ENCODE data around the gene GAPDH. TPM values are rescaled to one million over a fixed set of nuclear protein-coding genes. Genes with fewer than 3 reads are reported as not detected.

The GAPDH gene
- polyA plus RNA-seq, 3 donors, result 2,879 to 3,427 (median 3,223) TPM

GRCh38 chr12:6522193-6522592 is 12.1 kb upstream of the GAPDH start:
- no peak overlapping the region for H3K4me3 Mint-ChIP-seq
- no CpG with 5 or more reads among the region's 10 CpGs for WGBS (ENCODE audit: insufficient coverage)
- H2AFZ ChIP-seq (ENCODE audit: insufficient read depth, low read depth, low read length, poor library complexity, severe bottlenecking), result no peak overlapping the region
- intact Hi-C loops (cut with micrococcal nuclease), result no loop called here
- H3K27ac ChIP-seq (ENCODE audit: low read depth in 1 of 2, low read length in 2 of 2), result no peak overlapping the region
- H3K9me3 ChIP-seq (replicated peaks in 1 of 2; ENCODE audit: control insufficient read depth in 1 of 2, insufficient read depth in 1 of 2, low read length in 2 of 2), result no peaks in the 10 kb centered on the region
- TF ChIP-seq CTCF (IDR thresholded peaks at IDR 0.05), result no peak
- peaks cover 81 to 93% of the 10 kb centered on the region in 2 donors for H3K36me3 Mint-ChIP-seq
- no peak for DNase-seq
- no peaks in the 10 kb centered on the region for H3K27me3 ChIP-seq (ENCODE audit: control insufficient read depth in 2 of 2, insufficient read depth in 2 of 2, low read length in 2 of 2)
- H3K27ac Mint-ChIP-seq, result peak overlapping the region in 1 of 7 donors; percentile 66
- H3K9ac ChIP-seq (ENCODE audit: insufficient read depth, low read length, poor library complexity, severe bottlenecking), result no peak overlapping the region
- H3K4me1 ChIP-seq (ENCODE audit: control insufficient read depth in 1 of 2, insufficient read depth in 2 of 2, low read length in 2 of 2), result no peaks in the 10 kb centered on the region
- H3K4me3 ChIP-seq (replicated peaks in 1 of 3; ENCODE audit: low read depth in 2 of 3, low read length in 3 of 3), result no peak overlapping the region
- no peak overlapping the region for H3K4me2 ChIP-seq (replicated peaks; ENCODE audit: extremely low read depth, low read length, poor library complexity, severe bottlenecking)
- H3K79me2 ChIP-seq (ENCODE audit: insufficient read depth, low read length), result no peaks in the 10 kb centered on the region
- no peaks in the 10 kb centered on the region for H3K9me3 Mint-ChIP-seq
- H4K20me1 ChIP-seq (ENCODE audit: insufficient read depth, low read length), result no peaks in the 10 kb centered on the region
- no peaks in the 10 kb centered on the region for H3K4me1 Mint-ChIP-seq
- no peaks in the 10 kb centered on the region for H3K27me3 Mint-ChIP-seq (ENCODE audit: low read depth in 3 of 3)
- H3K36me3 ChIP-seq (replicated peaks in 1 of 2; ENCODE audit: control insufficient read depth in 1 of 2, insufficient read depth in 2 of 2, low read length in 2 of 2), result peaks cover 91 to 99% of the 10 kb centered on the region in 2 donors

- H3K27ac ChIP-seq (ENCODE audit: low read depth in 1 of 2, low read length in 2 of 2), result peak overlapping the region in 1 of 2 donors; percentile 1
- no peaks in the 10 kb centered on the region for H3K27me3 ChIP-seq (ENCODE audit: control insufficient read depth in 2 of 2, insufficient read depth in 2 of 2, low read length in 2 of 2)
- no peak for DNase-seq
- Mint-ChIP-seq H3K4me1 (no peaks in the 10 kb centered on the region), H3K36me3 (peaks cover 88 to 94% of the 10 kb centered on the region in 2 donors), H3K27ac (peak overlapping the region in 1 of 7 donors; percentile 2), H3K4me3 (no peak overlapping the region), H3K9me3 (no peaks in the 10 kb centered on the region), H3K27me3 (ENCODE audit: low read depth in 3 of 3) (no peaks in the 10 kb centered on the region)
- intact Hi-C loops (cut with micrococcal nuclease), result no loop called here
- no peaks in the 10 kb centered on the region for H3K4me1 ChIP-seq (ENCODE audit: control insufficient read depth in 1 of 2, insufficient read depth in 2 of 2, low read length in 2 of 2)
- no peak overlapping the region for H3K9ac ChIP-seq (ENCODE audit: insufficient read depth, low read length, poor library complexity, severe bottlenecking)
- no CpG with 5 or more reads among the region's 3 CpGs for WGBS (ENCODE audit: insufficient coverage)
- H3K4me2 ChIP-seq (replicated peaks; ENCODE audit: extremely low read depth, low read length, poor library complexity, severe bottlenecking), result no peak overlapping the region
- H2AFZ ChIP-seq (ENCODE audit: insufficient read depth, low read depth, low read length, poor library complexity, severe bottlenecking), result no peak overlapping the region
- H4K20me1 ChIP-seq (ENCODE audit: insufficient read depth, low read length), result no peaks in the 10 kb centered on the region
- peaks cover 94 to 99% of the 10 kb centered on the region in 2 donors for H3K36me3 ChIP-seq (replicated peaks in 1 of 2; ENCODE audit: control insufficient read depth in 1 of 2, insufficient read depth in 2 of 2, low read length in 2 of 2)
- TF ChIP-seq CTCF (IDR thresholded peaks at IDR 0.05), result no peak
- H3K4me3 ChIP-seq (replicated peaks in 1 of 3; ENCODE audit: low read depth in 2 of 3, low read length in 3 of 3), result no peak overlapping the region
- no peaks in the 10 kb centered on the region for H3K79me2 ChIP-seq (ENCODE audit: insufficient read depth, low read length)
- H3K9me3 ChIP-seq (replicated peaks in 1 of 2; ENCODE audit: control insufficient read depth in 1 of 2, insufficient read depth in 1 of 2, low read length in 2 of 2), result no peaks in the 10 kb centered on the region
These were observed 10.6 kb upstream of the GAPDH start for GRCh38 chr12:6523708-6524107.

All from CD14-positive monocyte (primary cell).